Hepatocyte (in vitro differentiated cells): ENCODE results near the gene DNMT1. TPM values are rescaled to one million over a fixed set of nuclear protein-coding genes. Genes with fewer than 3 reads are reported as not detected.

Experiments used
- DNase-seq: peaks from one replicate; pipeline ENCODE4 v3.0.0-alpha.2; 2016; ENCODE audit warnings: low spot score
- H2AFZ ChIP-seq: fragments of 200-600 bp; sonication (generic); 2 replicates; pipeline ENCODE4 v1.6.0; 2016; ENCODE audit warnings: antibody characterized with exemption, mild to moderate bottlenecking
- H3K27ac ChIP-seq: fragments of 200-600 bp; sonication (generic); 2 replicates; pipeline ENCODE4 v1.5.1; 2016; ENCODE audit warnings: mild to moderate bottlenecking
- H3K27me3 ChIP-seq: fragments of 200-600 bp; sonication (generic); 2 replicates; pipeline ENCODE4 v1.6.1; 2016
- H3K36me3 ChIP-seq: fragments of 200-600 bp; sonication (generic); replicated peaks from 2 replicates; pipeline ENCODE4 v1.5.1; 2016; ENCODE audit warnings: low read depth; ENCODE audit not compliant: insufficient read depth
- H3K4me1 ChIP-seq: fragments of 200-600 bp; sonication (generic); 2 replicates; pipeline ENCODE4 v1.5.1; 2016; ENCODE audit warnings: mild to moderate bottlenecking, moderate library complexity; ENCODE audit not compliant: insufficient read depth
- H3K4me2 ChIP-seq: fragments of 200-600 bp; sonication (generic); 2 replicates; pipeline ENCODE4 v1.6.0; 2016
- H3K4me3 ChIP-seq: fragments of 200-600 bp; sonication (generic); 2 replicates; pipeline ENCODE4 v1.5.1; 2016; ENCODE audit warnings: mild to moderate bottlenecking
- H3K79me2 ChIP-seq: fragments of 200-600 bp; sonication (generic); 2 replicates; pipeline ENCODE4 v1.6.0; 2017; ENCODE audit warnings: mild to moderate bottlenecking
- H3K9me2 ChIP-seq: fragments of 200-600 bp; sonication (generic); replicated peaks from 2 replicates; pipeline ENCODE4 v1.6.0; 2017; ENCODE audit warnings: mild to moderate bottlenecking; ENCODE audit not compliant: insufficient read depth
- H3K9me3 ChIP-seq: fragments of 200-600 bp; sonication (generic); 2 replicates; pipeline ENCODE4 v1.5.1; 2016; ENCODE audit warnings: low read depth, mild to moderate bottlenecking
- H4K20me1 ChIP-seq: fragments of 200-600 bp; sonication (generic); 2 replicates; pipeline ENCODE4 v1.6.0; 2016; ENCODE audit warnings: mild to moderate bottlenecking; ENCODE audit not compliant: insufficient read depth, poor library complexity, severe bottlenecking
- CTCF ChIP-seq: fragments of 200-600 bp; sonication (generic); IDR thresholded peaks from 2 replicates; pipeline ENCODE4 v1.5.1; 2016; ENCODE audit warnings: antibody characterized with exemption, mild to moderate bottlenecking; ENCODE audit not compliant: poor library complexity
- EZH2 ChIP-seq: fragments of 200-600 bp; sonication (generic); IDR thresholded peaks from 2 replicates; pipeline ENCODE4 v1.6.1; 2016; ENCODE audit warnings: antibody characterized with exemption, mild to moderate bottlenecking, borderline replicate concordance
- EZH2phosphoT487 ChIP-seq: fragments of 200-600 bp; sonication (generic); IDR thresholded peaks from one replicate; pipeline ENCODE4 v1.6.1; 2018; ENCODE audit warnings: antibody characterized with exemption, mild to moderate bottlenecking, low read depth, moderate library complexity; ENCODE audit not compliant: unreplicated experiment, severe bottlenecking
- WGBS: methylation state at CpG from one replicate; pipeline ENCODE4 v1.1.6; 2016; ENCODE audit warnings: low lambda C conversion rate; ENCODE audit errors: missing lambda C conversion rate; 5-methylcytosine and 5-hydroxymethylcytosine counted together
- microRNA-seq: library from miRNA; unstranded; fragments of <30 nt; microRNA quantifications from one replicate; pipeline ENCODE4, GENCODE V29; 2017
- polyA plus RNA-seq: library from polyadenylated mRNA; unstranded; fragments of >200 nt; fragmentation: Nextera tagmentation; extraction: Ambion mirVana; gene quantifications from 2 replicates; pipeline ENCODE4 v1.2.1, GENCODE V29; 2016
- small RNA-seq: library from RNA; depleted of rRNA; stranded (forward); fragments of <200 nt; gene quantifications from one replicate; pipeline ENCODE3, GENCODE V24; 2014
- total RNA-seq: library from RNA; depleted of rRNA; stranded (reverse); fragments of >200 nt; gene quantifications from 2 replicates; pipeline ENCODE4 v1.2.3, GENCODE V29; 2014

The DNMT1 gene
- total and polyA plus RNA-seq, 2 experiments from 2014 or later = 55.2 to 63.5 TPM

GRCh38 chr19:10083911-10084310 is 110.8 kb downstream of the DNMT1 start:
- H3K9me3 ChIP-seq = no peaks in the 10 kb centered on the region
- WGBS = 76% methylated on average over 9 of the region's 9 CpGs
- no peak overlapping the region for H3K4me3 ChIP-seq
- no peaks in the 10 kb centered on the region for H3K36me3 ChIP-seq
- no peak overlapping the region for H3K27ac ChIP-seq
- H3K4me1 ChIP-seq = no peaks in the 10 kb centered on the region
- H3K27me3 ChIP-seq = no peaks in the 10 kb centered on the region
- H3K79me2 ChIP-seq = peaks cover 3% of the 10 kb centered on the region
- H4K20me1 ChIP-seq = no peaks in the 10 kb centered on the region
- TF ChIP-seq CTCF = no peak
- TF ChIP-seq EZH2phosphoT487 = no peak
- no peak for TF ChIP-seq EZH2
- no peak for DNase-seq
- H3K9me2 ChIP-seq = no peaks in the 10 kb centered on the region
- H3K4me2 ChIP-seq = no peak overlapping the region
- no peak overlapping the region for H2AFZ ChIP-seq

Small RNA genes within 50 kb of the gene (microRNA-seq; reads per million reads assigned to microRNA genes)
- gene MIR4322 = not detected

Small RNA genes within 50 kb of the gene (small RNA-seq; reads per million reads assigned to genes)
- gene MIR4322 (not detected), gene SNORD105 (73.1 reads per million, percentile 97 among the genes with 10 or more reads in this experiment), gene SNORD105B (10,056 reads per million, percentile 100 among the genes with 10 or more reads in this experiment)

Other genes starting within 250 kb of the DNMT1 start
- 1.9 and 2.0 TPM in 2 replicates for gene COL5A3, start 184.4 kb downstream of the DNMT1 start, total RNA-seq
- gene COL5A3, start 184.4 kb downstream of the DNMT1 start, polyA plus RNA-seq = 0.78 and 2.1 TPM in 2 replicates
- not detected in 2 replicates for gene RDH8, start 181.5 kb downstream of the DNMT1 start, total RNA-seq
- not detected in 2 replicates for gene RDH8, start 181.5 kb downstream of the DNMT1 start, polyA plus RNA-seq
- 26.0 and 28.7 TPM in 2 replicates for gene SHFL, start 108.6 kb downstream of the DNMT1 start, total RNA-seq
- gene SHFL, start 108.6 kb downstream of the DNMT1 start, polyA plus RNA-seq = 48.7 and 50.9 TPM in 2 replicates
- gene ANGPTL6, start 92.3 kb downstream of the DNMT1 start, total RNA-seq = 3.9 and 5.9 TPM in 2 replicates
- 4.7 and 5.5 TPM in 2 replicates for gene ANGPTL6, start 92.3 kb downstream of the DNMT1 start, polyA plus RNA-seq
- gene PPAN, start 88.6 kb downstream of the DNMT1 start, total RNA-seq = 15.0 and 15.5 TPM in 2 replicates
- gene PPAN, start 88.6 kb downstream of the DNMT1 start, polyA plus RNA-seq = 26.0 and 41.9 TPM in 2 replicates
- 2.7 and 3.8 TPM in 2 replicates for gene P2RY11, start 83.3 kb downstream of the DNMT1 start, total RNA-seq
- 6.1 TPM in 2 replicates for gene P2RY11, start 83.3 kb downstream of the DNMT1 start, polyA plus RNA-seq
- gene EIF3G, start 75.1 kb downstream of the DNMT1 start, total RNA-seq = 138 and 169 TPM in 2 replicates
- gene EIF3G, start 75.1 kb downstream of the DNMT1 start, polyA plus RNA-seq = 134 and 157 TPM in 2 replicates
- 14.9 and 16.1 TPM in 2 replicates for gene S1PR2, start 36.4 kb upstream of the DNMT1 start, total RNA-seq
- 8.6 and 11.4 TPM in 2 replicates for gene S1PR2, start 36.4 kb upstream of the DNMT1 start, polyA plus RNA-seq
- gene MRPL4, start 57.3 kb upstream of the DNMT1 start, total RNA-seq = 40.1 and 43.7 TPM in 2 replicates
- 51.4 and 64.1 TPM in 2 replicates for gene MRPL4, start 57.3 kb upstream of the DNMT1 start, polyA plus RNA-seq
- gene ICAM1, start 76.2 kb upstream of the DNMT1 start, total RNA-seq = 19.9 and 25.6 TPM in 2 replicates
- 19.6 and 25.2 TPM in 2 replicates for gene ICAM1, start 76.2 kb upstream of the DNMT1 start, polyA plus RNA-seq
- gene ICAM4, start 92.0 kb upstream of the DNMT1 start, total RNA-seq = 4.5 and 7.9 TPM in 2 replicates
- gene ICAM4, start 92.0 kb upstream of the DNMT1 start, polyA plus RNA-seq = 1.6 and 5.6 TPM in 2 replicates
- gene ICAM5, start 95.0 kb upstream of the DNMT1 start, total RNA-seq = 0.23 and 0.92 TPM in 2 replicates
- gene ICAM5, start 95.0 kb upstream of the DNMT1 start, polyA plus RNA-seq = 0.57 and 3.3 TPM in 2 replicates
- gene ZGLP1, start 114.9 kb upstream of the DNMT1 start, total RNA-seq = 2.6 and 5.8 TPM in 2 replicates
- gene ZGLP1, start 114.9 kb upstream of the DNMT1 start, polyA plus RNA-seq = 10.3 TPM in 2 replicates
- 16.9 and 24.9 TPM in 2 replicates for gene FDX2, start 121.1 kb upstream of the DNMT1 start, total RNA-seq
- 45.1 and 49.3 TPM in 2 replicates for gene FDX2, start 121.1 kb upstream of the DNMT1 start, polyA plus RNA-seq
- 11.7 and 16.4 TPM in 2 replicates for gene RAVER1, start 138.6 kb upstream of the DNMT1 start, total RNA-seq
- 35.5 and 42.0 TPM in 2 replicates for gene RAVER1, start 138.6 kb upstream of the DNMT1 start, polyA plus RNA-seq
- 5.2 and 5.3 TPM in 2 replicates for gene ICAM3, start 144.7 kb upstream of the DNMT1 start, total RNA-seq
- 11.7 and 16.8 TPM in 2 replicates for gene ICAM3, start 144.7 kb upstream of the DNMT1 start, polyA plus RNA-seq
- gene TYK2, start 185.6 kb upstream of the DNMT1 start, total RNA-seq = 52.4 and 63.6 TPM in 2 replicates
- gene TYK2, start 185.6 kb upstream of the DNMT1 start, polyA plus RNA-seq = 94.3 and 108 TPM in 2 replicates
- gene CDC37, start 208.6 kb upstream of the DNMT1 start, total RNA-seq = 124 and 144 TPM in 2 replicates
- gene CDC37, start 208.6 kb upstream of the DNMT1 start, polyA plus RNA-seq = 196 and 224 TPM in 2 replicates
- 1.3 and 2.8 TPM in 2 replicates for gene PDE4A, start 225.6 kb upstream of the DNMT1 start, total RNA-seq
- 4.3 and 5.8 TPM in 2 replicates for gene PDE4A, start 225.6 kb upstream of the DNMT1 start, polyA plus RNA-seq